GM21390 (cell line): ENCODE measurements around the gene ZNF862.

ENCODE experiments used
- ATAC-seq: cut with Tn5 transposase; IDR thresholded peaks from one replicate; pipeline ENCODE4 v1.9.1; 2021; ENCODE audit not compliant: unreplicated experiment

The ZNF862 gene

DNA sequence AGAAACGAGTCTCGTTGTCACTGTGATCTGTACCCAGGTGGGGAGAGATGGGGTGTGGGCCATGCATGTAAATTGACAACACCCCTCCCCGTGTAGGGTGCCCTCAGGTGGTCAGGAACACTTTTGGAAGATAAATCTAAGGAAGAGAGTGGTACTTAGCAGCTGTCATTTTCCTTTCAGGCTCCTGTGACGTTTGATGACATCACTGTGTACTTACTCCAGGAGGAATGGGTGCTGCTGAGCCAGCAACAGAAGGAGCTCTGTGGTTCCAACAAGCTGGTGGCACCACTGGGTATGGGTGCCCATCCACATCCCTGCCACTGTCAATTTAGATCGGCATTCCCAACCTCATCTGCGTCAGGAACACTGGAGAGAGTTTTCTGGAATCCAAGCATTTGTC, 6.3 kb downstream of the ZNF862 start:
- no peak for ATAC-seq

DNA sequence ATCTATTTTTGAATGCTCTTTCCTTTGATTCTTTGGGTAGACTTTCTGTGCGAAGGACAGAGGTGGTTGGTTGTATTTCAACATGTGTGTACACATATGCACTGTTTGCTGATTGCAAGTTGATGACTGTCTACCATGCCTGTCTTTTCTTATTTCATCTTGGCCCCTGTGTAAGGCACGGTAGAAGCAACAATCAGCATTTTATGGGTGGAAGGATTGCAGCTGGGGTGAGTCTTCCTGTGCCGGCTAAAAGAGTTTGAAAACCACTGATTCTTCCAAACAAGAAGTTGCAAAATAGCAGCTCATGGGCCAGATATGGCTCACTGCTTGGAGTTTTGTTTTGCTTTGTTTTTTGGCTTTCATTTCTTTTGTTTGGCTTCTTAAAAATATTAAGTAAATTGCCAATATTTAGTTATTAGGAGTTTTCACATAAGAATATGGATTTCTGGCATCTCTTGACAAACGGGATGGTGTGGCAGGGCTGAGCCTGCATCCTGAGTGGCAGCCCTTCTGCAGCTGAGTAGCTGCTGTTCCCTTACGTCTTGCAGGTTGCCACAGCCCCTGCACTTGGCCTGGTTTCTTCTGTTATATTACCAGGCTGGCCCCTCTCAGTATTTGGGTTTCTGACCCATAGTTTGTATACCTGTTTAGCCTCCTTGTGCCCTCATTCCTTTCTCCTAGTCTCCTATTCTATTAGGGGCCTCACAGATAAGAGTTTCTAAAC, 7.2 kb downstream of the ZNF862 start:
- ATAC-seq: no peak

DNA sequence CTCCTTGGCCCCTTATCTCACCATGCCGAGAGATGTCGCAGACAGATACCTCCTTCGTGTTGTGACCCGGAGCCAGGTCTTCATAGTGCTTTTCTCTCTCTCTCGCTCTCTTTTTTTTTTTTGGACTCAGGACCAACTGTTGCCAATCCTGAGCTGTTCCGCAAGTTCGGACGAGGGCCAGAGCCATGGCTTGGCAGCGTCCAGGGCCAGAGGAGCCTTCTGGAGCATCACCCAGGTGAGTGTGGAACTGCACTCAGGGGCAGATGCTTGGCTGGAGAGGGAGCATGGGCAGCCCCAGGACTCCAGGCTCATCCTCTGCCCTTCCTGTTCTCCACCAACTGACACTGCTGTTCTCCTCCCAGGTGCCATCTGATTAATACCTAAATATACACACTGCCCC, 7.8 kb downstream of the ZNF862 start:
- no peak for ATAC-seq

DNA sequence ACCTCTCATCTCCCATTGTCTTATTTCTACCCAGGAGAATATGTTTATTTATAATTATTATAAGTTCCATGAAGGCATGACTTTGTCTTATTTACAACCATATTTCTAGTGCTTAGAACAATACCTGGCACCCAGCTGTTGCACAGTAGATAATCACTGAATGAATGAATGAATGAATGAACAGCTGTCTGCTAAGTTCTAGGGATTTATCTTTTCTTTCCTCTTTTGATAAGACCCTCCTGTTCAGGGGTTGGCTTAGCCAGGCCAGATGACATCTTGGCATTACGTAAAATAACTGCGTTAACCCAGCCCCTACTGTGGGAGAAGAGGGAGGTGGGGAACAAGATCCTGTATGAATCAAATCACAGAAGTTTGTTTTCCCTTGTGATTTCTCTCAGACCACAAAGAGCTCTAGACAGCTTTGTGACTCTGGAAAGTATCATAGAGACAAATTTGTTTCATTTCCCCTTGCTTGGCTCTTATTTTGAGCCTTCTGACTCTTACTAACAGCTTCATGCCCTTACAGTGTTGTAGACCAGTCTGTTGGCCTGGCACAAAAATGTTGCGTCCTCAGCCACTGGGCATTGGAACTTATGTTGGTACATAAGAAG, 8.4 kb downstream of the ZNF862 start:
- peak; percentile 88 for ATAC-seq

DNA sequence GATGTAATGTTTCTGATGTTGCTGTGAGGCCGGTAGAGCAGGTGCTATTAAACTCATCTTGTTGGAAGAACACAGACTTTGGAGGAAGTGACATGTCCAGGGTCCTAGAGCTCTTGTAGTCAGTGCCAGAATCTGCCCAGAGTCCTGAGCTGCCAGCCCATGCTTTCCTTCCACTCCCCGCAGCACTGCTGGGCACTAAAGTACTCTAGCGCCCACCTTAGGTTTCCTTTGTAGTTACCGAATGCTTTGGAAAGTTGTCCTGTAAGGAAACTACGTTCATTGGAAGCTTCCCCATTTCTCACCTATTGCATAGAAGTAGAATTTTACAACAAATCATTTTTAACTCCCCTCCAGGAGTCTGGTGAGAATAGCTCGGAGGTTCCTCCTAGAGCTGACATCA, 11.0 kb downstream of the ZNF862 start:
- no peak for ATAC-seq

DNA sequence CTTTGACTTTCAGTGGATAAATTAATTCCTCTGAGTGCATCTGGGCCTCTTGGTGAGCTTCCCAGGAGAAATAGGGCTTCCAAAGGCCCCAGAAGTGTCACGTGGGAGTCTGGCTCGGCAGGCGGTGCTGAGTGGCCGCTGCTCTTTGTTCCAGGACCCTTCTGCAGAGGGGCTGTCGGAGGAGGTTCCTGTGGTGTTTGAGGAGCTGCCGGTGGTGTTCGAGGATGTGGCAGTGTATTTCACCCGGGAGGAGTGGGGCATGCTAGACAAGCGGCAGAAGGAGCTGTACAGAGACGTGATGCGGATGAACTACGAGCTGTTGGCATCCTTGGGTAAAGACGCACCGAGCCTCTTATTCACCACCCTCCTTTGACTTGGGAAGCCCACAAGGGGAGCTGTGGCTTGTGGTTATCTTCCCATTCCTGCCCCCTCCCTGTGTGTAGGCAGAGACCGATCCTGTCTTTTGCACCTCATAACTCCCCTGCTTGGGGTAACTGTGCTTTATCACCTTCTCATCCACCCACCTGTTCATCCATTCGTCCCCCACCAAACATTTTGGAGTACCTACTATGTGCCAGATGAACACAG, 11.9 kb downstream of the ZNF862 start:
- no peak for ATAC-seq

DNA sequence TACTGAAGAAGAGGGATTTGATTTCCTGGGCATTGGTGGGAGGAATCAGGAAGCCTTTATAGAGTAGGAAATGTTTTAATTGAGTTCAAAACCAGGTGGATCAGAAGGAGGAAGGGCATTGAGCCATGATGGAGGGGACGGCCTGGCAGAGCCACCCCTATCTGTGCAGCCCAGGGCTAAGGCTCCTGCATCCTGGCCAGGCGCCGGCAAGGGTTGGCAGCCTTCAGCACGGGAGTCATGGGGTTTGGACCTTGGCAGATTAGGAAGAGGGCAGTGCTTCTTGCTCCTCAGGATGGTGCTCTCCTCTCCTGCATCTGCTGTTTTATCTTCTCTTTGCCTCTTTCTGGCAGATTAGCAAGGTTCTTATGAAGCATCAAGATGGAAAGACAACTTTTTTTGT, 12.5 kb downstream of the ZNF862 start:
- no peak for ATAC-seq

DNA sequence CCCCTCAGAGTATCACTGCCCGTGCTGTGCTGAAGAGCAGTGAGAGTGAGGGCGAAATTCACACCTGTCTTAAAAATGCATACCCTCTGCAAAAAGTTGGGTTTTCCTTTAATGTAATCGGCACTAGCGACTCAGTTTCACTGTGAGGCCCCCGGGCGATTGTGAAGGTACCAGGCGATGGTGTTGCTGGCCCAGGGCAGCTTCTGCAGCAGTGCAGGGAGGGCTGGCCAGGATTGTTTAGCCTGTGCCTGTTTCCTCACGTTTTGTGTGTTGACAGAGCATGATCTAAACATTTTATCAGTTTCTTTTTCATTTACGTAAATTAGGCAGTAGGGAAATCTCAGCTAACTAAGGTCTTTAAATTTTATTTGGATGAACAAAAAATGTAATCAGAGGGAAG, 13.3 kb downstream of the ZNF862 start:
- ATAC-seq: no peak

DNA sequence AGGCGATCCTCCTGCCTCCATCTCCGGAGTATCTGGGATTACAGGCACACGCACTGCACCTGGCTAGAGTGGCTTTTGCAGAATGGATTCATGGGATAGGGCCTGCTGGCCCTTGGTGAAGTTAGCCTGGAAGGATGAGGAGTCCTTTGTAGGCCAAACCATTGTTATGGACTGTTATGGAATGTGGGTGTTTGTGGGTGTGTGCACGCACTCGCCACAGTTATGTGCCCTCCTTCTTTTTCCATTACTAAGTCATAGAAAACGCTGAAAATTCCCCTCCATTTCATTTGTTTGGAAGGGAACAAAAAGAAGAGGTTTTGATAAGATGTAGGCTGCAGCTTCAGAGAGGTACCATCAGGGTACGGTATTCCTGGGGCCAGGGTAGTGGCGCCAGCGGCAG, 15.0 kb downstream of the ZNF862 start:
- ATAC-seq: no peak

DNA sequence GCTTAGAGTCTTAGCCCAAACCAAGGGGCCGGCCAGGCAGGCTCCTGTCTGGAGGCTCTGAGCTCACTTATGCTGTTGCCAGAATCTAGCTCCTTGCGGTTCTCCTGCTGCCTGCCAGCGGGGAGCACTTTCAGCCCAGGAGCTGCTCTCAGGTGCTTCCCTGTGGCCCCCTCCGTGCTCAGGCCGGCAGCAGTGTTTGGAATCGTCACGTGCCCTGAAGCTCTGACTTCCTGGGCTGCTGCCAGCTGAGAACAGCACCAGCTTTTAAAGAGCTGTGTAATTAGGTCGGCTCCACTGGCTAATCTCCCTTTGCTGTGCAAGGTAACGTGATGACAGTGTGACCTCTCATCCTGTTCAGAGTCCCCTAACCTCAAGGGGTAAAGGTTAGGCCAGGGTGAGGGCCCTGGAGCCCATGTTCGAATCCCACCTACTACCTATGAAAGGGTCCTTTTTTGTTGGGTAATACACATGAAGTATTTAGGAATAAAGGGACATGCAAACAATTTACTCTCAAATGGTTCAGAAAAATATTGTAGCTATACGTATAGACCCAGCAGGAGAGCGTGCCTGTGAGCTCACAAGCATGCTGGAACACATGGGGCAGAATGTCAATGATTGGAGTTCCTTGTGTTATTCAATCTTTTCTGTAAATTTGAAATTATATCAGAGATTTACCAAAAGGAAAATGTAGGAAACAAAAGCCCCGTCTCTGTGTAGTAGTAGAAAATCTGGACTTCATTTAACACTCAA, 16.6 kb downstream of the ZNF862 start:
- no peak for ATAC-seq

DNA sequence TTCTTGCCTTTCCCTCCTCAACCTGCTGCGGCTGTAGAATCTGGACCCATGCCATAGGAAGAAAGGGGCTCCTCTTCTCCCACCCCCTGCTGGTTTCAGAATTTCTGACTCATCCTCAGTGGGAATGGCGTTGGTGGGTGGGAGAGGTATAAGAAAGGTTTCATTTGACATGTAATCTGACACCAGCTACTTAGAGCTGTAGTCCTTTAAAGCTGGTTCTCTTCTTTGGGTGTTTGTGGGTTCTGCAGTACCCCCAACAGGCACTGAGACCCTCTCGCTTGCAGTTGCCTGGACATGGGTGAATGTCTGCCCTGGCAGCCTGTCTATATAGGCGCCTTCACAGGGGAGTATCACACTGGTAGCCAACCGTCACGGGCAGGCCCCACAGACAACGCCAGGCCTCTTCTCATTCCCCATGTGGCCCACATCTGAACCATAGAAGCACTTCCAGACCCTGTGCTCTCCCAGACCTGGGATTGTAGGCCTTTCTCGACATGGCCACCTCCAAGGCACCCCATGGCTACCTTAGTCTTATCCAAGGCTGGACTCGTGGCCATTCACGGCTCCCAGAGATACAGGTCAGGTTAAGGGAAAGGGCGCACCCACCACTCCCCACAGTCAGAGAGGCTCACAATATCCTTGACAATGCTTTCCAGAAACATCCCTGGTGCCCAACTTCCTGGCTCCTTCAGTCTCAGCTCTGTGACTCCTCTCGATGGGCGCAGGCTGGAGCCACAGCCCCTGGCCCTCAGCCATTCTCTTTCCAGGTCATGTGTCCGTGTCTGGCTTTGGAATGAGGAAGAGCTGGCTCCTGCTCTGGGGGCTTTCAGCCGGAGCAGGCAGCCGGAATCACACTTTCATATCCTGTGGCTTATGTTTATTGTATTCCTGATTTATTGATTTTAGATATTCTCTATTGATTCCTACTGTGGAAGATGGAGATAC, 17.5 kb downstream of the ZNF862 start:
- ATAC-seq: no peak

DNA sequence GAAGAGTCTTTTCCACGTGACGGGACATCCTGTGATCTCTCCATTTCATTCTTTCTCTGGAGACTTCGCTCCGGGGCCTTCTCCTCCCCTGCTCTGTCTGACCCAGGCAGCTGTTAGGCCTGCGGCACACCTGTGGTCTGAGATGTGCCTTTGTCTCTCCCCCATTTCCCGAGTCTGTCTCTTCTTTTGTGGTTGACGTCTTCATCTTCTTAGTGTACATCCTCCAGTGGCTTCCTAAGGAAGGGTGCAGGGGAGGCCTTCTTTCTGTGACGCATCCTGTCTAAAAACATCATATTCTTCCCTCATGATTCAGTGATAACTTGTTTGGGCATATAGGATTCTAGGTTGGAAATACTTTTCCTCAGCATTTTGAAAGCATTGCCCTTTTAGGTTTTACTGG, 18.4 kb downstream of the ZNF862 start:
- ATAC-seq: no peak

DNA sequence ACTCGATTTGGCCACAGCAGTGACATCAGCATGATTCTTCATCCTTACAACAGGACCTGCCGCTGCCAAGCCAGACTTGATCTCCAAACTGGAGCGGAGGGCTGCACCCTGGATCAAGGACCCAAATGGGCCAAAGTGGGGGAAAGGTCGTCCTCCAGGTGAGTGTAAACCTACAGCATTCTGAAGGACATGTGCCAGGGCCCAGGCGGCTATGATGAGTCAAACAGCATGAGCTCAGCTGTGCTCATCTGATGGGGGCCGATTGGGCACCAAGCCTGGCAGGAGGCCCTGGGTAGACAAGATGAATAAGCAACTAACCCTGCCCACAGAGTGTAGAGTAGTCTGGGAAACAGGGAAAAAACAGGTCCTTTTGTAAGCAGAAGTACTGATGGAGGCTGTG, 21.2 kb downstream of the ZNF862 start:
- ATAC-seq: no peak

DNA sequence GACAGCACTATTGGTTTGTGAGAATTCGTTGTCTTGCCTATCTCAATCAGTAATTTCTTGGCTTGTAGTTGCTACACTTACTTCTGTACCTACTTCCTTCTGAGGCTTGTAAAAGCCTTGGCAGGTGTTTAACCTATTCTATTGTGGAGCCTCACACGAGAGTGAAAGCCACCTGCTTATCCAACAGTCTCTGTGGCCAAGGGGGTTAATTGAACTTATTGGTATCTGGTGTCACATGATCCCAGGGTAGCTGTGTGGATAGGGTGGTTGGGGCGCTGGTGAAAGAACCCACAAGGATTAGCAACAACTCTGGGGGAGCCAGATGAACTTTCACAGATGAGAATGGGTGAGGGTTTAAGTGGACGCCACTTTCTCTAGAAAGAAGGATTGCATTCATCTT, 21.7 kb downstream of the ZNF862 start:
- no peak for ATAC-seq

DNA sequence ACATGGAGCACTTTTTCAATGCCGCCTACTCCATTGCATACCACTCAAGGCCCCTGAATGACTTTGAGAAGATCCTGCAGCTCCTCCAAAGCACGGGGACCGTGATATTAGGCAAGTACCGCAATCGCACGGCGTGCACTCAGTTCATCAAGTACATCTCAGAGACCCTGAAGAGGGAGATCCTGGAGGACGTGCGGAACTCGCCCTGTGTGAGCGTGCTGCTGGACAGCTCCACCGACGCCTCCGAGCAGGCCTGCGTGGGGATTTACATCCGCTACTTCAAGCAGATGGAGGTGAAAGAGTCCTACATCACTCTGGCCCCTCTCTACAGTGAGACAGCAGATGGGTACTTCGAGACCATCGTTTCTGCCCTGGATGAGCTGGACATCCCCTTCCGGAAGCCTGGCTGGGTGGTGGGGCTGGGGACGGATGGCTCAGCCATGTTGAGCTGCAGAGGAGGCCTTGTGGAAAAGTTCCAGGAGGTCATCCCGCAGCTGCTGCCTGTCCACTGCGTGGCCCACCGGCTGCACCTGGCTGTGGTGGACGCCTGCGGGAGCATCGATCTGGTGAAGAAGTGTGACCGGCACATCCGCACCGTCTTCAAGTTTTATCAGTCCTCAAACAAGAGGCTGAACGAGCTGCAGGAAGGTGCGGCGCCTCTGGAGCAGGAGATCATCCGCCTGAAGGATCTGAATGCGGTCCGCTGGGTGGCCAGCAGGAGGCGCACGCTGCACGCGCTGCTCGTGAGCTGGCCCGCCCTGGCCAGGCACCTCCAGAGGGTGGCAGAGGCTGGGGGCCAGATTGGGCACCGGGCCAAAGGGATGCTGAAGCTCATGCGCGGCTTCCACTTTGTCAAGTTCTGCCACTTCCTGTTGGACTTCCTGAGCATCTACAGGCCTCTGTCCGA, 22.9 kb downstream of the ZNF862 start:
- no peak for ATAC-seq

DNA sequence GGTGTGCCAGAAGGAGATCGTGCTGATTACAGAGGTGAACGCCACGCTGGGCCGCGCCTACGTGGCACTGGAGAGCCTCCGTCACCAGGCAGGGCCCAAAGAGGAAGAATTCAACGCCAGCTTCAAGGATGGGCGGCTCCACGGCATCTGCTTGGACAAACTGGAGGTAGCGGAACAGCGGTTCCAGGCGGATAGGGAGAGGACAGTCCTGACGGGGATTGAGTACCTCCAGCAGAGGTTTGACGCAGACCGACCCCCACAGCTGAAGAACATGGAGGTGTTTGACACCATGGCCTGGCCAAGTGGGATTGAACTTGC, 23.5 kb downstream of the ZNF862 start:
- ATAC-seq: no peak

DNA sequence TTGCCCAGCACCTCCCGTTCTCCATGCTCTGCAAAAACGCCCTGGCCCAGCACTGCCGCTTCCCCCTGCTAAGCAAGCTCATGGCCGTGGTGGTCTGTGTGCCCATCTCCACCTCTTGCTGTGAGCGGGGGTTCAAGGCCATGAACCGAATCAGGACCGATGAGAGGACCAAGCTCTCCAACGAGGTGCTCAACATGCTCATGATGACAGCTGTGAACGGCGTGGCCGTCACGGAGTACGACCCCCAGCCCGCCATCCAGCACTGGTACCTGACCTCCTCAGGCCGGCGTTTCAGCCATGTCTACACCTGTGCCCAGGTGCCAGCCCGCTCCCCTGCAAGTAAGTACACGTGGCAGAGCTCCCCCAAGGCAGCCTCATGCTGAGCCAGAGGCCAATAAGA, 24.0 kb downstream of the ZNF862 start:
- ATAC-seq: no peak

DNA sequence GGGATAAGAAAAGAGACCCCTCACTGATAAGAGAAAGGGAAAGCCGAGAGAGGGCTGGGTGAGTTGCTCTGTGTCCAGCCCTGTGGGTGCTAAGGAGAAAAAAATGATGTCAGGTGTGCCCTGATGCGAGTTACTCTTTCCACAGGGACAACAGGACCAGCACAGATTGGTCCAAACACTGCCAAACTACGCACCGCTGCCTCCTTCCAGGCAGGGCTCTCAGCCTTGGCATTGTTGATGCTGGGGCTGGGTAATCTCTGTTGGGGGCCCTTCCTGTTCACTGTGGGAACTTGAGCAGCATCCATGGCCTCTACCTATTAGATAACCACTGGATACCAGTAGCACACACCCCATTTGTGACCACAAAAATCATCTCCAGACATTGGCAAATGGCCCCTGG, 25.3 kb downstream of the ZNF862 start:
- ATAC-seq: no peak

DNA sequence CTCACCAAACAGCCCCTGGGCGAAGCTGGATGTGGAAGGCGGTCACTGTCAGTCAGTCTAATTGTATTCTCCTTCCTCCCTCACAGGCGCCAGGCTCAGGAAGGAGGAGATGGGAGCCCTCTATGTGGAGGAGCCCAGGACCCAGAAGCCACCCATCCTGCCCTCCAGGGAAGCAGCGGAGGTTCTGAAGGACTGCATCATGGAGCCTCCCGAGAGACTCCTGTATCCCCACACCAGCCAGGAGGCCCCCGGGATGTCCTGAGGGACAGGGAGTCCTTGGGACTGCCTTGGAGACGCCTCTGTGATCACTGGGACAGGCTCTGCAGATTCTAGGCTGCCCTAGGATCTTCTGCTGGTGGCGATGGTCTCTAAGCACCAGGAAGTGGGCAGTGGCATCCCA, 25.8 kb downstream of the ZNF862 start:
- ATAC-seq: no peak

DNA sequence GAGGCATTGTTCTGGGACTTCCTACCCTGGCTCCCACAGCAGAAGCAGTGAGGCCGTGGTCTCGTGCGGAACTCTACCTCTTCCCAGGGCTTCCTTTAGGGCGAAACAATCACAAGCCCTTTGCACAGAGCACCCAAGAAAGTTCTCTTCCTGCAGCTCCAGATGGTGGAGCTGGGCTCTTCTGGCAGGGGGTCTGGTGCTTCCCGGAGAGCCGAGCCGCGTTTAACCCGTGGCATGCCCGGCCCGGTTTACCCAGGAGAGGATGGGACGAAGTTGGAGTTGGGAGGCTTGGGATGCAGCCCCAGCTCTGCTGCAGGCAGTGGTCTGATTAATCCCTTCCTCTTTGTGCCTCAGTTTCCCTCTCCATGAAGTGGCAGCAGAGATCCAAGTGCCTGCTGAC, 26.6 kb downstream of the ZNF862 start:
- ATAC-seq: no peak
